Measurements from ENCODE around the gene C1RL. TPM values are rescaled to one million over a fixed set of nuclear protein-coding genes. Genes with fewer than 3 reads are reported as not detected.

C1RL gene
- total RNA-seq, 1 experiment from 2014 or later = 17.7 TPM

DNA sequence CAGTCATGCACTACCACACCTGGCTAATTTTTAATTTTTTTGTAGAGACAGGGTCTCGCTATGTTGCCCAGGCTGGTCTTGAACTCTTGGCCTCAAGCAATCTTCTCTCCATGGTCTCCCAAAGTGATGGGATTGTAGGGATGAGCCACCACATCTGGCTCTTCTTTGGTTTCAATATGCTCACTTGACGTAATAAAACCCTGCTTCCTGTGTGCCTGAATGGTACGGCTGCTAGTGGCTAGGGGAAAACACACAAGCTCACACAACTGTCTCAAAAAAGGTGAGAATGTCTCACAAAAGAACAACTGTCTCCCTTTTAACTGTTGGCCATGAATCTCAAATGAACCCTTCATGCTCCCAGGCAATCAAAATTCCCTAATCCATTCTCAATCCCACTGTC is 33.5 kb downstream of the C1RL start:
- DNase-seq (ENCODE audit: low spot score) (no peak), ATAC-seq (no peak)
- H3K27ac Mint-ChIP-seq = no peak overlapping the region
- no peaks in the 10 kb centered on the region for H3K4me1 Mint-ChIP-seq
- H3K9me3 Mint-ChIP-seq = no peaks in the 10 kb centered on the region
- TF ChIP-seq CREM (CRISPR knock-in tag; IDR thresholded peaks at IDR 0.05) = no peak
- TF ChIP-seq TEAD1 (CRISPR knock-in tag; IDR thresholded peaks at IDR 0.05) = no peak
- TF ChIP-seq, protein P1, sequence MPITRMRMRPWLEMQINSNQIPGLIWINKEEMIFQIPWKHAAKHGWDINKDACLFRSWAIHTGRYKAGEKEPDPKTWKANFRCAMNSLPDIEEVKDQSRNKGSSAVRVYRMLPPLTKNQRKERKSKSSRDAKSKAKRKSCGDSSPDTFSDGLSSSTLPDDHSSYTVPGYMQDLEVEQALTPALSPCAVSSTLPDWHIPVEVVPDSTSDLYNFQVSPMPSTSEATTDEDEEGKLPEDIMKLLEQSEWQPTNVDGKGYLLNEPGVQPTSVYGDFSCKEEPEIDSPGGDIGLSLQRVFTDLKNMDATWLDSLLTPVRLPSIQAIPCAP (CRISPR knock-in tag; IDR thresholded peaks at IDR 0.05) = no peak
- TF ChIP-seq, protein P2, sequence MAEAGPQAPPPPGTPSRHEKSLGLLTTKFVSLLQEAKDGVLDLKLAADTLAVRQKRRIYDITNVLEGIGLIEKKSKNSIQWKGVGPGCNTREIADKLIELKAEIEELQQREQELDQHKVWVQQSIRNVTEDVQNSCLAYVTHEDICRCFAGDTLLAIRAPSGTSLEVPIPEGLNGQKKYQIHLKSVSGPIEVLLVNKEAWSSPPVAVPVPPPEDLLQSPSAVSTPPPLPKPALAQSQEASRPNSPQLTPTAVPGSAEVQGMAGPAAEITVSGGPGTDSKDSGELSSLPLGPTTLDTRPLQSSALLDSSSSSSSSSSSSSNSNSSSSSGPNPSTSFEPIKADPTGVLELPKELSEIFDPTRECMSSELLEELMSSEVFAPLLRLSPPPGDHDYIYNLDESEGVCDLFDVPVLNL (CRISPR knock-in tag; IDR thresholded peaks at IDR 0.05; ENCODE audit: borderline replicate concordance, low read depth) = no peak
- no peak for TF ChIP-seq GRHL2 (CRISPR knock-in tag; IDR thresholded peaks at IDR 0.05; ENCODE audit: insufficient replicate concordance, severe bottlenecking)
- no peak for TF ChIP-seq ZBTB21 (CRISPR knock-in tag; IDR thresholded peaks at IDR 0.05; ENCODE audit: borderline replicate concordance)
- TF ChIP-seq JAZF1 (CRISPR knock-in tag; IDR thresholded peaks at IDR 0.05) = no peak
- no peak for TF ChIP-seq NR1H2 (CRISPR knock-in tag; IDR thresholded peaks at IDR 0.05)
- no peak for TF ChIP-seq RELA (CRISPR knock-in tag; IDR thresholded peaks at IDR 0.05; ENCODE audit: borderline replicate concordance)
- TF ChIP-seq, protein P3, sequence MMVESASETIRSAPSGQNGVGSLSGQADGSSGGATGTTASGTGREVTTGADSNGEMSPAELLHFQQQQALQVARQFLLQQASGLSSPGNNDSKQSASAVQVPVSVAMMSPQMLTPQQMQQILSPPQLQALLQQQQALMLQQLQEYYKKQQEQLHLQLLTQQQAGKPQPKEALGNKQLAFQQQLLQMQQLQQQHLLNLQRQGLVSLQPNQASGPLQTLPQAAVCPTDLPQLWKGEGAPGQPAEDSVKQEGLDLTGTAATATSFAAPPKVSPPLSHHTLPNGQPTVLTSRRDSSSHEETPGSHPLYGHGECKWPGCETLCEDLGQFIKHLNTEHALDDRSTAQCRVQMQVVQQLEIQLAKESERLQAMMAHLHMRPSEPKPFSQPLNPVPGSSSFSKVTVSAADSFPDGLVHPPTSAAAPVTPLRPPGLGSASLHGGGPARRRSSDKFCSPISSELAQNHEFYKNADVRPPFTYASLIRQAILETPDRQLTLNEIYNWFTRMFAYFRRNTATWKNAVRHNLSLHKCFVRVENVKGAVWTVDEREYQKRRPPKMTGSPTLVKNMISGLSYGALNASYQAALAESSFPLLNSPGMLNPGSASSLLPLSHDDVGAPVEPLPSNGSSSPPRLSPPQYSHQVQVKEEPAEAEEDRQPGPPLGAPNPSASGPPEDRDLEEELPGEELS (CRISPR knock-in tag; IDR thresholded peaks at IDR 0.05) = no peak
- TF ChIP-seq, protein P4, sequence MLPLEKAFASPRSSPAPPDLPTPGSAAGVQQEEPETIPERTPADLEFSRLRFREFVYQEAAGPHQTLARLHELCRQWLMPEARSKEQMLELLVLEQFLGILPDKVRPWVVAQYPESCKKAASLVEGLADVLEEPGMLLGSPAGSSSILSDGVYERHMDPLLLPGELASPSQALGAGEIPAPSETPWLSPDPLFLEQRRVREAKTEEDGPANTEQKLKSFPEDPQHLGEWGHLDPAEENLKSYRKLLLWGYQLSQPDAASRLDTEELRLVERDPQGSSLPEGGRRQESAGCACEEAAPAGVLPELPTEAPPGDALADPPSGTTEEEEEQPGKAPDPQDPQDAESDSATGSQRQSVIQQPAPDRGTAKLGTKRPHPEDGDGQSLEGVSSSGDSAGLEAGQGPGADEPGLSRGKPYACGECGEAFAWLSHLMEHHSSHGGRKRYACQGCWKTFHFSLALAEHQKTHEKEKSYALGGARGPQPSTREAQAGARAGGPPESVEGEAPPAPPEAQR (CRISPR knock-in tag; IDR thresholded peaks at IDR 0.05) = no peak
- TF ChIP-seq ELF4 (CRISPR knock-in tag; IDR thresholded peaks at IDR 0.05; ENCODE audit: low read depth) = no peak
- TF ChIP-seq, protein P5, sequence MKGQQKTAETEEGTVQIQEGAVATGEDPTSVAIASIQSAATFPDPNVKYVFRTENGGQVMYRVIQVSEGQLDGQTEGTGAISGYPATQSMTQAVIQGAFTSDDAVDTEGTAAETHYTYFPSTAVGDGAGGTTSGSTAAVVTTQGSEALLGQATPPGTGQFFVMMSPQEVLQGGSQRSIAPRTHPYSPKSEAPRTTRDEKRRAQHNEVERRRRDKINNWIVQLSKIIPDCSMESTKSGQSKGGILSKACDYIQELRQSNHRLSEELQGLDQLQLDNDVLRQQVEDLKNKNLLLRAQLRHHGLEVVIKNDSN (CRISPR knock-in tag; IDR thresholded peaks at IDR 0.05) = no peak
- no peak for TF ChIP-seq ATF1 (CRISPR knock-in tag; IDR thresholded peaks at IDR 0.05)
- TF ChIP-seq ZNF138 (CRISPR knock-in tag; conservative IDR thresholded peaks at IDR 0.05) = no peak
- no peak for TF ChIP-seq ZNF219 (CRISPR knock-in tag; IDR thresholded peaks at IDR 0.05; ENCODE audit: borderline replicate concordance)
- H3K4me3 Mint-ChIP-seq = no peak overlapping the region
- ChIA-PET POLR2A (no interaction called here), CTCF (interaction anchor here (0.7 kb wide), 1 partner anchor 33 kb away, joined by 3 read pairs; no protein-coding TSS in a partner anchor)
- peaks cover 7% of the 10 kb centered on the region; the same call in 1 of the 2 replicates for H3K27me3 Mint-ChIP-seq (ENCODE audit: low read depth)
- no peaks in the 10 kb centered on the region for H3K36me3 Mint-ChIP-seq

DNA sequence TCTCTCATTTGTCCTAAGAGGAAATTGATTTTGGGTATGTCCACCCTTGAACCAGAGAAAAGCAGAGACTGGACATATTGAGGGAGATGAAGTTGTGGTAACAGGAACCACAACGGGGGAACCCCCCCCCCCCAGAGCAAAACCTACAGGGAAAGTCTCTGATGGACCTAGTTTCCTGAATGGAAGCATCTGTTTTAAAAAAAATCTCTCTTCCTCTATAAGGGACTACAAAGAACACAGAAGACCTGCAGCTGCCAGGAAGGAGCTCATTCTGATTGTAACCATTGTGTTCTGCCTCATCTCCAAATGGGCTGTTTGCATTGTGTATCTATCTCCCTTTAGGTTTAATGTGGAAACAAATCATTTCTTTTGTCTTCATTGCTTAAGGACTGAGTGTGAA is 35.1 kb downstream of the C1RL start:
- Mint-ChIP-seq H3K9me3 (no peaks in the 10 kb centered on the region), H3K27ac (no peak overlapping the region), H3K4me3 (no peak overlapping the region), H3K27me3 (ENCODE audit: low read depth) (peaks cover 7% of the 10 kb centered on the region; the same call in 1 of the 2 replicates), H3K4me1 (no peaks in the 10 kb centered on the region), H3K36me3 (no peaks in the 10 kb centered on the region)
- DNase-seq (ENCODE audit: low spot score) (no peak), ATAC-seq (no peak)
- ChIA-PET POLR2A (no interaction called here), CTCF (interaction anchor here (0.6 to 1.5 kb wide), 5 partner anchors 13 to 71 kb away, joined by 3 to 4 read pairs (median 3); no protein-coding TSS in a partner anchor)
- no peak for TF ChIP-seq ELF4 (CRISPR knock-in tag; IDR thresholded peaks at IDR 0.05; ENCODE audit: low read depth)

DNA sequence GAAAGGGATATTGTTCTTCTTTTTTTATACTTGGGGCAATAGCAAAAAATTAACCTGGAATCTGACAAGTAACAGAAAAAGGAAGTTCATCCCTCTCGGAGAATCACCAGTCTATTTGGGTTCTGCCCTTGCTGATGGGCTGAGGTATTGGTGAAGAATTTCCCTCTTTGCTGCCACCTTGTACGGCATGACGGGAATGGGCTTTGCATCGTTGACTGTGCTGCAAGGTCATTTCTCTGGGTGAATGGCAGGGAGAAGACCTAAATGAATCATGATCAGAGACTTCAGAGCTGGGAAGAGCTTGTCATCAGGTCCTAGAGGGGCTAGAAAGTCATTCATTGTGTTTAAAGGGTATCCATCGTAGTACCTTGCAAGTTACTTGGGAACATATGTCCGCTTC is 36.5 kb downstream of the C1RL start:
- Mint-ChIP-seq H3K36me3 (no peaks in the 10 kb centered on the region), H3K9me3 (no peaks in the 10 kb centered on the region), H3K27ac (no peak overlapping the region), H3K4me1 (no peaks in the 10 kb centered on the region), H3K27me3 (ENCODE audit: low read depth) (peaks cover 7% of the 10 kb centered on the region; the same call in 1 of the 2 replicates), H3K4me3 (no peak overlapping the region)
- ChIA-PET CTCF (interaction anchor here (1.5 kb wide), 1 partner anchor 20 kb away, joined by 3 read pairs; no protein-coding TSS in a partner anchor), POLR2A (interaction anchor here (0.6 kb wide), 1 partner anchor 65 kb away, joined by 5 read pairs; no protein-coding TSS in a partner anchor)
- ATAC-seq (no peak), DNase-seq (ENCODE audit: low spot score) (no peak)
- TF ChIP-seq, protein P2 (CRISPR knock-in tag; IDR thresholded peaks at IDR 0.05; ENCODE audit: borderline replicate concordance, low read depth) = no peak
- TF ChIP-seq ZNF263 (CRISPR knock-in tag; IDR thresholded peaks at IDR 0.05; ENCODE audit: low read depth) (no peak), GRHL2 (CRISPR knock-in tag; IDR thresholded peaks at IDR 0.05; ENCODE audit: insufficient replicate concordance, severe bottlenecking) (no peak), MYBL2 (CRISPR knock-in tag; IDR thresholded peaks at IDR 0.05) (no peak), IRF2 (CRISPR knock-in tag; IDR thresholded peaks at IDR 0.05; ENCODE audit: borderline replicate concordance, low read depth) (no peak), TCF7 (CRISPR knock-in tag; IDR thresholded peaks at IDR 0.05; ENCODE audit: low read depth) (no peak), ZNF219 (CRISPR knock-in tag; IDR thresholded peaks at IDR 0.05; ENCODE audit: borderline replicate concordance) (no peak)
- TF ChIP-seq, protein P6, sequence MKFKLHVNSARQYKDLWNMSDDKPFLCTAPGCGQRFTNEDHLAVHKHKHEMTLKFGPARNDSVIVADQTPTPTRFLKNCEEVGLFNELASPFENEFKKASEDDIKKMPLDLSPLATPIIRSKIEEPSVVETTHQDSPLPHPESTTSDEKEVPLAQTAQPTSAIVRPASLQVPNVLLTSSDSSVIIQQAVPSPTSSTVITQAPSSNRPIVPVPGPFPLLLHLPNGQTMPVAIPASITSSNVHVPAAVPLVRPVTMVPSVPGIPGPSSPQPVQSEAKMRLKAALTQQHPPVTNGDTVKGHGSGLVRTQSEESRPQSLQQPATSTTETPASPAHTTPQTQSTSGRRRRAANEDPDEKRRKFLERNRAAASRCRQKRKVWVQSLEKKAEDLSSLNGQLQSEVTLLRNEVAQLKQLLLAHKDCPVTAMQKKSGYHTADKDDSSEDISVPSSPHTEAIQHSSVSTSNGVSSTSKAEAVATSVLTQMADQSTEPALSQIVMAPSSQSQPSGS (CRISPR knock-in tag; IDR thresholded peaks at IDR 0.05; ENCODE audit: borderline replicate concordance, low read depth) = no peak

All from WTC11 (cell line).